Lower lobe of right lung (tissue), 2 donors: Measurements from ENCODE around the gene SEMA3A. TPM values are rescaled to one million over a fixed set of nuclear protein-coding genes. Genes with fewer than 3 reads are reported as not detected.

Source experiments
- ATAC-seq, 2 donors: fragments of 200-7000 bp; cut with Tn5 transposase; one replicate each; pipeline ENCODE4 v1.9.1; 2020 to 2022; ENCODE audit warnings: mild to moderate bottlenecking in 2 of 2, moderate library complexity in 2 of 2
- DNase-seq: peaks from one replicate; pipeline ENCODE4 v3.0.0-alpha.2; 2020
- H3K27ac ChIP-seq: fragments of 200-600 bp; one replicate; pipeline ENCODE4 v1.8.0; 2022
- H3K27me3 ChIP-seq: fragments of 200-600 bp; one replicate; pipeline ENCODE4 v1.8.0; 2022; ENCODE audit warnings: low read depth
- H3K36me3 ChIP-seq: fragments of 200-600 bp; one replicate; pipeline ENCODE4 v1.8.0; 2022; ENCODE audit warnings: mild to moderate bottlenecking
- H3K4me1 ChIP-seq: fragments of 200-600 bp; one replicate; pipeline ENCODE4 v1.8.0; 2022
- H3K4me3 ChIP-seq: fragments of 200-600 bp; one replicate; pipeline ENCODE4 v1.8.0; 2022; ENCODE audit warnings: mild to moderate bottlenecking
- H3K9me3 ChIP-seq: fragments of 200-600 bp; one replicate; pipeline ENCODE4 v1.8.0; 2022
- CTCF ChIP-seq: fragments of 200-600 bp; IDR thresholded peaks from one replicate; pipeline ENCODE4 v1.8.0; 2022; ENCODE audit warnings: antibody characterized with exemption, mild to moderate bottlenecking
- intact Hi-C: fragments of 100-400 bp; cut with DNase I; formaldehyde crosslinking; loops from one replicate; pipeline ENCODE4 v1.11.0; 2022
- total RNA-seq: library from RNA; stranded (reverse); fragmentation: NEBNext Ultra II Directional; extraction: Animal tissue kit (Norgen Biotek cat#: 25700); gene quantifications from one replicate; pipeline ENCODE4 v1.2.1, GENCODE V29; 2021
- donor health status: DM: no; HTN: yes; CAD: no; lungs with severe emphysema.

The SEMA3A gene
- total RNA-seq, 1 donor from 2014 or later = 9.7 TPM

GRCh38 chr7:84136809-84137208 lies 57.8 kb downstream of the SEMA3A start:
- no peak for TF ChIP-seq CTCF

GRCh38 chr7:84136336-84136735 lies 58.3 kb downstream of the SEMA3A start:
- TF ChIP-seq CTCF = no peak
- H3K27me3 ChIP-seq = no peaks in the 10 kb centered on the region
- ATAC-seq (no peak), DNase-seq (no peak)
- H3K4me1 ChIP-seq = no peaks in the 10 kb centered on the region
- H3K36me3 ChIP-seq = no peaks in the 10 kb centered on the region
- H3K4me3 ChIP-seq = no peak overlapping the region
- no peak overlapping the region for H3K27ac ChIP-seq
- intact Hi-C loops = no loop called here
- H3K9me3 ChIP-seq = no peaks in the 10 kb centered on the region

More at GRCh38 chr7:84136809-84137208, 57.8 kb downstream of the SEMA3A start:
- Histone ChIP-seq H3K27ac (no peak overlapping the region), H3K4me3 (no peak overlapping the region), H3K27me3 (no peaks in the 10 kb centered on the region), H3K36me3 (no peaks in the 10 kb centered on the region), H3K9me3 (no peaks in the 10 kb centered on the region), H3K4me1 (no peaks in the 10 kb centered on the region)
- intact Hi-C loops = no loop called here
- ATAC-seq (no peak), DNase-seq (no peak)

- no peak for TF ChIP-seq CTCF
- DNase-seq = no peak
- H3K4me1 ChIP-seq = no peaks in the 10 kb centered on the region
- ATAC-seq = no peak
- H3K4me3 ChIP-seq = no peak overlapping the region
- no peaks in the 10 kb centered on the region for H3K9me3 ChIP-seq
- no peaks in the 10 kb centered on the region for H3K36me3 ChIP-seq
- H3K27me3 ChIP-seq = no peaks in the 10 kb centered on the region
- no peak overlapping the region for H3K27ac ChIP-seq
- intact Hi-C loops = no loop called here
These were observed 60.4 kb downstream of the SEMA3A start for GRCh38 chr7:84134169-84134568.

GRCh38 chr7:84125654-84126053 lies 68.9 kb downstream of the SEMA3A start:
- Histone ChIP-seq H3K4me3 (no peak overlapping the region), H3K4me1 (no peaks in the 10 kb centered on the region), H3K9me3 (no peaks in the 10 kb centered on the region), H3K36me3 (no peaks in the 10 kb centered on the region), H3K27me3 (no peaks in the 10 kb centered on the region), H3K27ac (no peak overlapping the region)
- DNase-seq (no peak), ATAC-seq (no peak)
- intact Hi-C loops = no loop called here
- no peak for TF ChIP-seq CTCF

- Histone ChIP-seq H3K27me3 (no peaks in the 10 kb centered on the region), H3K4me3 (no peak overlapping the region), H3K36me3 (no peaks in the 10 kb centered on the region), H3K9me3 (no peaks in the 10 kb centered on the region), H3K27ac (no peak overlapping the region), H3K4me1 (no peaks in the 10 kb centered on the region)
- DNase-seq (no peak), ATAC-seq (no peak)
- TF ChIP-seq CTCF = no peak
- intact Hi-C loops = no loop called here
These were observed 70.5 kb downstream of the SEMA3A start for GRCh38 chr7:84123965-84124547.
